Ovary (tissue), 3 donors: ENCODE results near the gene SLC10A3.

ENCODE experiments used
- EP300 ChIP-seq: sonication (generic); formaldehyde crosslinking; IDR thresholded peaks from one replicate; pipeline ENCODE4 v1.6.1; 2017; ENCODE audit warnings: antibody characterized with exemption
- POLR2A ChIP-seq: fragments of 450-650 bp; IDR thresholded peaks from one replicate; pipeline ENCODE4 v1.6.1; 2017; ENCODE audit warnings: antibody characterized with exemption, mild to moderate bottlenecking, moderate library complexity
- TF ChIP-seq, protein P1 (sequence below), 3 donors: fragments of 450-650 bp in 2 of 3; fragments of 200-600 bp in 1 of 3; IDR thresholded peaks; one replicate each; pipeline versions ENCODE4 v1.5.1 to v1.8.0; 2016 to 2022; ENCODE audit warnings: antibody characterized with exemption in 3 of 3, mild to moderate bottlenecking in 1 of 3
- donor health status: DM: no; HTN: no; CAD: no.

DNA sequence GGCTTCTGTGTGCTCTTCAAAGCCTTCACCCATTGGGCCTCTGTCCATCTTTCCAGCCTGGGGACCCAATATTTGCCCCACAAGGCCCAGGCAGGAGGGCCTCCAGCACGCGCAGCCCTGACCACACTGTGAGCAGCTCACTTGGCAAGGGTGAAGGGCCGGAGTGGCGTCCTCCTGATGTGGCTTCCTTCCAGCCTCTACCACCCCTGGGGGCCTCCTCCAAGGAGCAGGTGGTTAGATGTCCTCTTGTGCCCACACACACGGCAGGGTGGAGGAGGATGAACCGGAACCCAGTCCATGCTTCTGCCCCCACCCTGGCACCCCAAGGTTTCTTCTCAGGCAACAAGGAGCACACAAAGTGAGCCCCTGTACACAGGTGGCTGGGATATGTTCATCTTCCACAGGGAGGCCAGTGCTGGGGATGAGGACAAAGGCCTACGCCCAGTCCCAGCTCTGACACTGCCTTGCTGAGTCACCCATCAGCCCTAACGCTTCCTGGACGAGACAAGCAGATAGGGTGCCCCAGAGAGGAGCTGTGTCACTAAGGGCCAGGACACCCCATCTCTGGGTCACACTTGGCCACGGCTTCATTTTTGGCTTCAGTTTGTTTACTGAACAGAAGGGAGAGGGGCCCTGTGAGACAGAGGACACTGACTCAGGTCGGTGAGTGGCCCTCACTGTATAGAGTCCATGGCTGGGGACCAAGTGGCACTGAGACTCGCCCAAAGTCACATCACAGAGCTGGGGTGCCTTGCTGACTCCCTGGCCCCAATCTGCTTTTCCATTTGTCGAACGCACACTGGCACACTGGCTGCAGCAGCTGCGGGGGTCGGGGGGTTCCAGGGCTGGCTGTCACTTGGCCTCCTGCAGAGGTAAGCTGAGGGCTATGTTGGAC lies 5.9 kb downstream of the SLC10A3 start:
- TF ChIP-seq POLR2A (no peak), EP300 (no peak)
- TF ChIP-seq, protein P1, sequence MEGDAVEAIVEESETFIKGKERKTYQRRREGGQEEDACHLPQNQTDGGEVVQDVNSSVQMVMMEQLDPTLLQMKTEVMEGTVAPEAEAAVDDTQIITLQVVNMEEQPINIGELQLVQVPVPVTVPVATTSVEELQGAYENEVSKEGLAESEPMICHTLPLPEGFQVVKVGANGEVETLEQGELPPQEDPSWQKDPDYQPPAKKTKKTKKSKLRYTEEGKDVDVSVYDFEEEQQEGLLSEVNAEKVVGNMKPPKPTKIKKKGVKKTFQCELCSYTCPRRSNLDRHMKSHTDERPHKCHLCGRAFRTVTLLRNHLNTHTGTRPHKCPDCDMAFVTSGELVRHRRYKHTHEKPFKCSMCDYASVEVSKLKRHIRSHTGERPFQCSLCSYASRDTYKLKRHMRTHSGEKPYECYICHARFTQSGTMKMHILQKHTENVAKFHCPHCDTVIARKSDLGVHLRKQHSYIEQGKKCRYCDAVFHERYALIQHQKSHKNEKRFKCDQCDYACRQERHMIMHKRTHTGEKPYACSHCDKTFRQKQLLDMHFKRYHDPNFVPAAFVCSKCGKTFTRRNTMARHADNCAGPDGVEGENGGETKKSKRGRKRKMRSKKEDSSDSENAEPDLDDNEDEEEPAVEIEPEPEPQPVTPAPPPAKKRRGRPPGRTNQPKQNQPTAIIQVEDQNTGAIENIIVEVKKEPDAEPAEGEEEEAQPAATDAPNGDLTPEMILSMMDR (IDR thresholded peaks at IDR 0.05): no peak
